H1 (cell line): ENCODE data around the gene PGM3. TPM values are rescaled to one million over a fixed set of nuclear protein-coding genes. Genes with fewer than 3 reads are reported as not detected.

ENCODE experiments used
- CTCF ChIA-PET: fragments of 300-600 bp; sonication (Branson Sonifier 250); formaldehyde crosslinking; loops from one replicate; lab custom pipeline; 2021; ENCODE audit not compliant: partially characterized antibody; lab: Charles Lee
- POLR2A ChIA-PET: fragments of 300-600 bp; sonication (Branson Sonifier 250); formaldehyde crosslinking; loops from one replicate; lab custom pipeline; 2021; ENCODE audit warnings: inconsistent platforms; ENCODE audit not compliant: partially characterized antibody; lab: Charles Lee
- DNase-seq, 2 experiments: peaks; one replicate each; pipeline versions ENCODE4 v3.0.0 to v3.0.0-alpha.2; 2010 to 2022; ENCODE audit warnings: low spot score in 2 of 2, low read depth in 1 of 2, mixed read lengths in 1 of 2
- FAIRE-seq: peaks from 2 replicates; lab custom pipeline; 2011; peaks lifted over from hg19 to GRCh38; lab: Jason Lieb, UNC
- H2AFZ ChIP-seq: 2 replicates; pipeline ENCODE4 v1.8.1; 2012; ENCODE audit warnings: low read length, inconsistent platforms
- H2AK5ac ChIP-seq: 2 replicates; pipeline ENCODE4 v1.6.1; 2013; ENCODE audit warnings: low read depth, low read length
- H2BK120ac ChIP-seq: replicated peaks from 2 replicates; pipeline ENCODE3; 2013; ENCODE audit warnings: low read depth, low read length, inconsistent platforms
- H2BK12ac ChIP-seq: 2 replicates; pipeline ENCODE4 v1.6.1; 2013; ENCODE audit warnings: low read depth, low read length
- H2BK15ac ChIP-seq: 2 replicates; pipeline ENCODE4 v1.6.1; 2013; ENCODE audit warnings: low read length
- H2BK20ac ChIP-seq: 2 replicates; pipeline ENCODE4 v1.6.1; 2013; ENCODE audit warnings: low read length
- H2BK5ac ChIP-seq: 2 replicates; pipeline ENCODE4 v1.6.1; 2013; ENCODE audit warnings: low read depth, low read length
- H3K14ac ChIP-seq: 2 replicates; pipeline ENCODE4 v1.6.1; 2013; ENCODE audit warnings: inconsistent platforms; ENCODE audit not compliant: insufficient read length
- H3K18ac ChIP-seq: 2 replicates; pipeline ENCODE4 v1.6.1; 2013; ENCODE audit warnings: low read length; ENCODE audit errors: extremely low read depth
- H3K23ac ChIP-seq: 2 replicates; pipeline ENCODE4 v1.6.1; 2013; ENCODE audit warnings: inconsistent platforms; ENCODE audit not compliant: insufficient read length
- H3K23me2 ChIP-seq: 2 replicates; pipeline ENCODE4 v1.6.1; 2013; ENCODE audit warnings: low read depth, low read length
- H3K27ac ChIP-seq: 2 replicates; pipeline ENCODE4 v1.6.1; 2011; ENCODE audit warnings: low read depth, low read length, inconsistent platforms
- H3K27me3 ChIP-seq, 4 experiments: replicated peaks in 1 of 4; 1 replicate in 1 of 4; 2 replicates in 3 of 4; pipeline versions ENCODE4 v1.6.1 to v1.8.1; 2011 to 2013; ENCODE audit warnings: low read length in 3 of 4, mild to moderate bottlenecking in 3 of 4, inconsistent platforms in 2 of 4, mixed read lengths in 2 of 4, moderate library complexity in 1 of 4; ENCODE audit not compliant: control insufficient read depth in 3 of 4, insufficient read depth in 3 of 4; ENCODE audit errors: extremely low read depth in 1 of 4
- H3K36me3 ChIP-seq, 4 experiments: 2 replicates each; pipeline versions ENCODE4 v1.6.1 to v1.8.1; 2011 to 2013; ENCODE audit warnings: mild to moderate bottlenecking in 4 of 4, low read length in 3 of 4, moderate library complexity in 2 of 4, control low read depth in 1 of 4, inconsistent platforms in 1 of 4; ENCODE audit not compliant: insufficient read depth in 4 of 4, control insufficient read depth in 2 of 4
- H3K4ac ChIP-seq: replicated peaks from 2 replicates; pipeline ENCODE3; 2013; ENCODE audit warnings: low read length, low read depth, mixed read lengths, inconsistent platforms; ENCODE audit not compliant: insufficient read length
- H3K4me1 ChIP-seq, 4 experiments: replicated peaks in 1 of 4; 1 replicate in 1 of 4; 2 replicates in 3 of 4; pipeline versions ENCODE4 v1.6.1 to v1.8.1; 2011 to 2013; ENCODE audit warnings: low read length in 3 of 4, inconsistent platforms in 2 of 4, mixed read lengths in 1 of 4; ENCODE audit not compliant: insufficient read depth in 4 of 4, control insufficient read depth in 3 of 4
- H3K4me2 ChIP-seq, 2 experiments: 2 replicates each; pipeline versions ENCODE4 v1.6.1 to v1.8.1; 2011 to 2013; ENCODE audit warnings: low read depth in 2 of 2, low read length in 2 of 2, control low read depth in 1 of 2, inconsistent platforms in 1 of 2, mild to moderate bottlenecking in 1 of 2; ENCODE audit not compliant: insufficient read depth in 1 of 2
- H3K4me3 ChIP-seq, 4 experiments: fragments of 200-600, 300-600 bp in 1 of 4; sonication (generic), shearing (Covaris generic), sonication (Bioruptor Twin) in 1 of 4; 2 replicates each; pipeline versions ENCODE4 v1.5.1 to v1.8.1; 2011 to 2016; ENCODE audit warnings: low read length in 4 of 4, low read depth in 3 of 4, control low read depth in 2 of 4, inconsistent platforms in 2 of 4, mild to moderate bottlenecking in 2 of 4, mixed read lengths in 1 of 4, moderate library complexity in 1 of 4; ENCODE audit not compliant: insufficient read depth in 2 of 4; ENCODE audit errors: extremely low read depth in 1 of 4
- H3K56ac ChIP-seq: replicated peaks from 2 replicates; pipeline ENCODE3; 2013; ENCODE audit warnings: low read depth, mild to moderate bottlenecking, mixed read lengths, low read length, inconsistent platforms; ENCODE audit not compliant: insufficient read length
- H3K79me1 ChIP-seq: 2 replicates; pipeline ENCODE4 v1.6.1; 2013; ENCODE audit warnings: low read depth, low read length, control low read depth
- H3K79me2 ChIP-seq, 2 experiments: 2 replicates each; pipeline versions ENCODE4 v1.6.1 to v1.8.1; 2012 to 2013; ENCODE audit warnings: low read length in 2 of 2, mild to moderate bottlenecking in 2 of 2, inconsistent platforms in 1 of 2; ENCODE audit not compliant: insufficient read depth in 2 of 2, control insufficient read depth in 1 of 2
- H3K9ac ChIP-seq, 4 experiments: replicated peaks in 1 of 4; 1 replicate in 1 of 4; 2 replicates in 3 of 4; pipeline versions ENCODE4 v1.6.1 to v1.8.1; 2011 to 2013; ENCODE audit warnings: low read depth in 3 of 4, low read length in 3 of 4, control low read depth in 2 of 4, mild to moderate bottlenecking in 2 of 4, moderate library complexity in 2 of 4, inconsistent platforms in 1 of 4; ENCODE audit errors: extremely low read depth in 1 of 4
- H3K9me3 ChIP-seq, 2 experiments: 2 replicates each; pipeline versions ENCODE4 v1.6.1 to v1.8.1; 2012 to 2013; ENCODE audit warnings: mild to moderate bottlenecking in 2 of 2, moderate library complexity in 2 of 2, control low read depth in 1 of 2, inconsistent platforms in 1 of 2, low read depth in 1 of 2, low read length in 1 of 2, mixed read lengths in 1 of 2; ENCODE audit not compliant: insufficient read depth in 2 of 2
- H4K20me1 ChIP-seq, 2 experiments: replicated peaks in 1 of 2; 2 replicates each; pipeline versions ENCODE3 to v1.8.1; 2011 to 2013; ENCODE audit warnings: inconsistent platforms in 2 of 2, low read length in 2 of 2, mild to moderate bottlenecking in 1 of 2; ENCODE audit not compliant: insufficient read depth in 2 of 2, control insufficient read depth in 1 of 2
- H4K5ac ChIP-seq: 2 replicates; pipeline ENCODE4 v1.6.1; 2013; ENCODE audit warnings: low read length, low read depth, mixed read lengths, inconsistent platforms; ENCODE audit not compliant: insufficient read length
- H4K8ac ChIP-seq: 2 replicates; pipeline ENCODE4 v1.8.0; 2013; ENCODE audit warnings: mild to moderate bottlenecking, moderate library complexity, low read length, inconsistent platforms; ENCODE audit not compliant: insufficient read depth; ENCODE audit errors: extremely low read depth
- H4K91ac ChIP-seq: replicated peaks from 2 replicates; pipeline ENCODE3; 2013; ENCODE audit warnings: low read length, mixed read lengths, inconsistent platforms; ENCODE audit not compliant: insufficient read length
- BCL11A ChIP-seq, 2 experiments: IDR thresholded peaks; one replicate each; pipeline ENCODE4 v1.6.1; 2011; ENCODE audit warnings: low read depth in 2 of 2, low read length in 2 of 2, mild to moderate bottlenecking in 2 of 2
- CTCF ChIP-seq, 3 experiments: IDR thresholded peaks; 1 replicate in 2 of 3; 2 replicates in 1 of 3; pipeline versions ENCODE4 v1.5.1 to v1.6.1; 2011; ENCODE audit warnings: low read length in 3 of 3, mild to moderate bottlenecking in 3 of 3, inconsistent platforms in 2 of 3, low read depth in 1 of 3, moderate library complexity in 1 of 3; ENCODE audit not compliant: insufficient read depth in 1 of 3; ENCODE audit errors: control extremely low read depth in 1 of 3
- EGR1 ChIP-seq: IDR thresholded peaks from 2 replicates; pipeline ENCODE4 v1.6.1; 2011; ENCODE audit warnings: low read depth, low read length, borderline replicate concordance
- GABPA ChIP-seq: IDR thresholded peaks from 2 replicates; pipeline ENCODE4 v1.6.1; 2011; ENCODE audit warnings: mild to moderate bottlenecking, low read length, moderate library complexity, borderline replicate concordance; ENCODE audit not compliant: insufficient read depth
- JUND ChIP-seq: IDR thresholded peaks from 2 replicates; pipeline ENCODE4 v1.6.1; 2011; ENCODE audit warnings: mild to moderate bottlenecking, improper control_type of control experiment, low read length
- PHF8 ChIP-seq: fragments of 200-600 bp; sonication (generic); conservative IDR thresholded peaks from 2 replicates; pipeline ENCODE4 v1.7.1; 2012; ENCODE audit warnings: low read depth, mild to moderate bottlenecking, inconsistent platforms, low read length, moderate library complexity
- POLR2AphosphoS5 ChIP-seq: IDR thresholded peaks from 2 replicates; pipeline ENCODE4 v1.6.1; 2011; ENCODE audit warnings: low read depth, low read length
- TBP ChIP-seq: IDR thresholded peaks from 2 replicates; pipeline ENCODE4 v1.6.1; 2011; ENCODE audit warnings: low read depth, low read length, improper control_type of control experiment
- WGBS, 2 experiments: shearing (Covaris generic) in 1 of 2; methylation state at CpG; one replicate each; pipeline versions ENCODE4 v1.1.6 to v1.1.7; 2013 to 2015; ENCODE audit warnings: low lambda C conversion rate in 2 of 2, mixed read lengths in 2 of 2, inconsistent platforms in 1 of 2, low coverage in 1 of 2, missing lambda C conversion rate in 1 of 2; ENCODE audit not compliant: insufficient replicate concordance in 2 of 2, insufficient coverage in 1 of 2, insufficient read length in 1 of 2; ENCODE audit errors: extremely low coverage in 1 of 2, missing lambda C conversion rate in 1 of 2; 5-methylcytosine and 5-hydroxymethylcytosine counted together
- polyA plus RNA-seq, 7 experiments: library from polyadenylated mRNA; depleted of rRNA in 3 of 7; stranded (reverse) in 5 of 7; unstranded in 2 of 7; fragments of >200 nt in 5 of 7; fragments of 200-250 nt in 2 of 7; gene quantifications; 1 replicate in 5 of 7; 2 replicates in 1 of 7; 4 replicates in 1 of 7; pipeline versions ENCODE4 v1.2.1 to v1.2.3, GENCODE V29; 2011 to 2013; ENCODE audit warnings: missing spikeins in 2 of 7, mixed read lengths in 2 of 7
- total RNA-seq: library from RNA; stranded (reverse); fragmentation: NEBNext Ultra II Directional; extraction: Animal tissue kit (Norgen Biotek cat#: 25700); gene quantifications from 2 replicates; pipeline ENCODE4 v1.2.1, GENCODE V29; 2021

PGM3 gene
- total and polyA plus RNA-seq, 2 of the 8 experiments (the other 6 are each of a cell fraction or from before 2014, with no cell fraction given), result 14.5 to 60.5 TPM

- H3K79me2 ChIP-seq, result no peaks in the 10 kb centered on the region
- H3K36me3 ChIP-seq, result peaks cover 9 to 79% (median 55%) of the 10 kb centered on the region in 4 experiments; a peak in 7 of 8 replicates
- no peak overlapping the region for H2BK5ac ChIP-seq
- CTCF ChIA-PET, result interaction anchor here (1.4 to 1.7 kb wide), 2 partner anchors 11 to 27 kb away, joined by 3 to 5 read pairs; no protein-coding TSS in a partner anchor
- peaks cover 0 to 2% of the 10 kb centered on the region in 2 experiments for H4K20me1 ChIP-seq
- no peaks in the 10 kb centered on the region for H3K4me1 ChIP-seq
- no peak overlapping the region for H3K4ac ChIP-seq
- no peak overlapping the region for H3K23ac ChIP-seq
- TF ChIP-seq GABPA (no peak), EGR1 (no peak), JUND (no peak), BCL11A (IDR thresholded peaks at IDR 0.05; ENCODE audit: low read depth in 2 of 2, low read length in 2 of 2) (no peak), POLR2AphosphoS5 (no peak), CTCF (IDR thresholded peaks at IDR 0.05; ENCODE audit: control extremely low read depth in 1 of 3, insufficient read depth in 1 of 3, low read depth in 1 of 3, low read length in 3 of 3) (no peak), TBP (no peak), PHF8 (no peak)
- TF ChIP-seq, all 59 proteins: peak for 0
- no peaks in the 10 kb centered on the region for H3K9me3 ChIP-seq
- H3K27ac ChIP-seq, result no peak overlapping the region
- H2BK20ac ChIP-seq, result no peak overlapping the region
- no peak overlapping the region for H3K18ac ChIP-seq
- WGBS, 2 experiments, result 93% methylated on average over 1 of the region's 1 CpG; no CpG with 5 or more reads in 1 of the 2 experiments
- no peak overlapping the region for H4K8ac ChIP-seq
- H3K9ac ChIP-seq, result no peak overlapping the region
- no peak overlapping the region for H2AFZ ChIP-seq
- H4K91ac ChIP-seq, result no peak overlapping the region
- H4K5ac ChIP-seq, result no peak overlapping the region
- POLR2A ChIA-PET, result interaction anchor here (0.7 to 1.1 kb wide), 2 partner anchors 51 to 158 kb away, joined by 3 read pairs; no protein-coding TSS in a partner anchor
- no peak overlapping the region for H2BK12ac ChIP-seq
- no peak for DNase-seq
- no peak overlapping the region for H2BK120ac ChIP-seq
- no peaks in the 10 kb centered on the region for H3K23me2 ChIP-seq
- no peak overlapping the region for H3K14ac ChIP-seq
- H3K4me3 ChIP-seq, result no peak overlapping the region
- no peak overlapping the region for H2AK5ac ChIP-seq
- H2BK15ac ChIP-seq, result no peak overlapping the region
- no peaks in the 10 kb centered on the region for H3K27me3 ChIP-seq
- H3K56ac ChIP-seq, result no peak overlapping the region
- no peak overlapping the region for H3K4me2 ChIP-seq
- no peaks in the 10 kb centered on the region; the same call in 1 of the 2 replicates for H3K79me1 ChIP-seq
- no peak for FAIRE-seq
Observed at GRCh38 chr6:83168556-83168955, 24.5 kb downstream of the PGM3 start.
